ENCODE results near the gene H3-3A.

DNA sequence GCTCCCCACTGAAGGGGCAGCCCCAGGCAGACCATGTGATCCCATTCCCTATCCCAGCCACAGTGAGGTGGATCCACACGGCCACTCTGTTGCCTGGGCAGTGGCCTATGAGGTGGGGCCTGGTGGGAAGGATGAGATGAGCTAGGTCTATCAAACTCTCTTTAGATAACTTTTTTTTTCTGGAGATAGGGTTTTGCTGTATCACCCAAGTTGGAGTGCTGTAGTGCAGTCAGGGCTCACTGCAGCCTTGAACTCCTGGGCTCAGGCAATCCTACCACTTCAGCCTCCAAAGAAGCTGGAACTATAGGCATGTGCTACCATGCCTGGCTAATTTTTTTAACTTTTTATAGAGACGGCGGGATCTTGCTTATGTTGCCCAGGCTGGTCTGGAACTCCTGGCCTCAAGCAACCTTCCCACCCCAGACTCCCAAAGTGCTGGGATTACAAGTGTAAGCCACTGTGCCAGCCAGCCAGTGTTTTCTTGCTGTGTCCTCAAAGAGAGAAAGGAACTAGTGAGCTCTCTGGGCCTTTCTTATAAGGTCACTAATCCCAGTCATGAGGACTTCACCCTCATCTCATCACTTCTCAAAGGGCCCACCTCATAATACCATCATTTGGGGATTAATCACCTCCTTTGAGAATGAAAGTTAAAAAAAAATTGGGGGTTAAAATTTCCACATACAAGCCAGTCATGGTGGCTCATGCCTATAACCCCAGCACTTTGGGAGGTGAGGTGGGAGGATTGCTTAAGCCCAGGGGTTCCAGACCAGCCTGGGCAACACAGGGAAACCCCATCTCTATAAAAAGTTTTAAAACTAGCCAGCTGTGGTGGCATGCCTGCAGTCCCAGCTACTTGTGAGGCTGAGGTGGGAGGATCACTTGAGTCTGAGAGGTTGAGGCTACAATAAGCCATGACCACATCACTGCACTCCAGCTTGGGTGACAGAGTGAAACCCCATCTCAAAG is 36.6 kb downstream of the H3-3A start:
- TF ChIP-seq, protein P1, sequence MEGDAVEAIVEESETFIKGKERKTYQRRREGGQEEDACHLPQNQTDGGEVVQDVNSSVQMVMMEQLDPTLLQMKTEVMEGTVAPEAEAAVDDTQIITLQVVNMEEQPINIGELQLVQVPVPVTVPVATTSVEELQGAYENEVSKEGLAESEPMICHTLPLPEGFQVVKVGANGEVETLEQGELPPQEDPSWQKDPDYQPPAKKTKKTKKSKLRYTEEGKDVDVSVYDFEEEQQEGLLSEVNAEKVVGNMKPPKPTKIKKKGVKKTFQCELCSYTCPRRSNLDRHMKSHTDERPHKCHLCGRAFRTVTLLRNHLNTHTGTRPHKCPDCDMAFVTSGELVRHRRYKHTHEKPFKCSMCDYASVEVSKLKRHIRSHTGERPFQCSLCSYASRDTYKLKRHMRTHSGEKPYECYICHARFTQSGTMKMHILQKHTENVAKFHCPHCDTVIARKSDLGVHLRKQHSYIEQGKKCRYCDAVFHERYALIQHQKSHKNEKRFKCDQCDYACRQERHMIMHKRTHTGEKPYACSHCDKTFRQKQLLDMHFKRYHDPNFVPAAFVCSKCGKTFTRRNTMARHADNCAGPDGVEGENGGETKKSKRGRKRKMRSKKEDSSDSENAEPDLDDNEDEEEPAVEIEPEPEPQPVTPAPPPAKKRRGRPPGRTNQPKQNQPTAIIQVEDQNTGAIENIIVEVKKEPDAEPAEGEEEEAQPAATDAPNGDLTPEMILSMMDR (conservative IDR thresholded peaks at IDR 0.05 in 1 of 2, IDR thresholded peaks at IDR 0.05 in 1 of 2; ENCODE audit: low read depth in 1 of 2, low read length in 2 of 2) = no peak
- no peak for TF ChIP-seq EZH2 (IDR thresholded peaks at IDR 0.05; ENCODE audit: low read length, missing control alignments)
